Mucosa of gallbladder (tissue), 1 donor: ENCODE data around the gene HIVEP2. TPM values are rescaled to one million over a fixed set of nuclear protein-coding genes. Genes with fewer than 3 reads are reported as not detected.

Experiments used
- DNase-seq: peaks from one replicate; pipeline ENCODE4 v3.0.0-alpha.2; 2020; ENCODE audit warnings: low spot score
- total RNA-seq: library from RNA; stranded (reverse); gene quantifications from one replicate; pipeline ENCODE4 v1.2.1, GENCODE V29; 2021
- donor health status: DM: no; HTN: no; CAD: no.

HIVEP2 gene
- total RNA-seq, 1 donor from 2014 or later = 16.5 TPM

DNA sequence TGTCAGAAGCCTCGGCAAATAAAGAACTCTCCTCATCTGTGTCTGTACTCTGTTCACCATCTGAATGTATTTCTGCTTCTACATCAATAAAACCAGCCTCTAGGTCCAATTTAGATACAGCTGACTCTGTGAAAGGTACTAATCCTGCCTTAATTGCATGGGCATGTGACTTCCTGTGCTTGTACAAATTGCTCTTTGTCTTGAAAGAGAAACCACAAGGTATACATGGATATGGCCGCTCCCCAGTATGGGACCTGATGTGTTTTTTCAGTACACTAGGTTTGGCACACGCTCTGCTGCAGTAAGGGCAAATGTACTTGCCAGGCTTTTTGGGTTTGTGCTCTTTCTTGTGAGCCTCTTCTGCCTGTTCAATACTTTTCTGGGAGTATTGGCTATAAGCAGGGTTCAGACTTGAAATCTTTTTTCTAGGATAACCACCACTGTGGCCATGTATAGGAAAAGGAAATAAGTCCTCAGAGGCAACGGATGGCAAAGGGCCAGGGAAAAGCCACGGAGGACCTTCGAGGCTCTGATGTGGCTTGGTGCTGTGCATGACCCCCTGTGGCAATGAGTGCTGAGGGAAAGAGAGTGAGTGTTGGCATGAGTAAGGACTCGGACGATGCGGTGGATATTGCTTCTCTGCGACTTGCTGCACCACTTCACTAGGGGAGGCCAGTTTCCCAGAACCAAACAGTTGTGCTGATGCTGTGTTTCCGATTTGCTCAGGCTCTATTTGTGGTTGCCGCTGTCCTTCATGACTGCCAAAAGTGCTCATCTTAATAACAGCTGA lies 170.9 kb downstream of the HIVEP2 start:
- no peak for DNase-seq

DNA sequence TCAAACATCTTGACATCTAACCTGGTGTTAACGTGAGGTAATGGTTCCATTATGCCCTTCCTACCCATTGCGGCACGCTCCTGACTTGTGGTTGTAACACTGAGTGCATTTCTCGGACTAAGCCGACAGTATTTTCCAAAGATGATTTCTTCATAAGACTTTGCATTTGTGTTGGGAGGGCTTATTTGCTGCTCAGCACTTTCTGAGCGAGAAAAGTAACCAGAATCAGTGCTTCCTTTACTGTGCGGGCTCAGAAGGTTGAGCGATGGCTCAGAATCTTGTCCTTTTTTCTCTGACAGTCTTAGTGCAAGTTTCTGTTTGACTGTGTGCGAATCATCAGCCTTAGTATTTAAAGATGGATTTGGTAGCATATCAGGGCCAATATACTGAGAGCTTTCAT lies 171.7 kb downstream of the HIVEP2 start:
- no peak for DNase-seq

DNA sequence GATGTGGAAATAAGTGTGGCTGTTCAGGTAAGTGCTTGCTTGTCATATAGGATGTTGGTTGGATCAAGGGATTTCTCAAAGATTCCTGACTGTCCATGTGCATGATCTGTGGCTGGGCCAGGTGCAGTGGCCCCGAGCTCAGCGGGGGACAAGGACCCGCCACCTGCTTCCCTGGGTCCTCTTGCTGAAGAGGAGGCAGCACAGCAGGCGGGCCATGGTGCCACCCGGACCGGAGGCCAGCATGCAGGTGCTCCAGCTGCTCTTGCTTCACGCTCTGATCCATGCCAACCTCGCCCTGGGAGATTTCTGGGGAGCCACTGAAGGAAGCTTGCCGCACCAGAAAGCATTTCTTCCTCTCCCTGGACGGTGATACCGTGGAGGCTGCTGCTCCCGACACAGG lies 173.8 kb downstream of the HIVEP2 start:
- no peak for DNase-seq

DNA sequence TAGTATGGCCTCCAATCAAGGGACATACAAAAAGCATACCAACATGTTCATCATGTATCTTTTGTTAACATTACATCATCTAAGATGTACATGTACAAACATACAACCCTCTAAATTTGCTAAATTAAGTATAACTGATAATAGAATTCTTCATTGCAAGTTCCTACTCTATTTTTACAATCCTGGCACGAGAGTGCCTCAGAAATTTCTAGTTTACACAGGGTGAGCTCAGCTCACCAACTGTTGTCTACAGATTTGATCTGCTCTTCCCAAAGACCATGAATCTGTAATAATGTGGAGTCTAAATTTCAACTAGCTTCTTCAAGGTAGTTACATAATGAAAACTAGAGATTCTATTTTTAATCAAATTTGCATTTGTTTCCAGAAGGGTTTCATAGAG lies 179.7 kb downstream of the HIVEP2 start:
- DNase-seq = no peak

DNA sequence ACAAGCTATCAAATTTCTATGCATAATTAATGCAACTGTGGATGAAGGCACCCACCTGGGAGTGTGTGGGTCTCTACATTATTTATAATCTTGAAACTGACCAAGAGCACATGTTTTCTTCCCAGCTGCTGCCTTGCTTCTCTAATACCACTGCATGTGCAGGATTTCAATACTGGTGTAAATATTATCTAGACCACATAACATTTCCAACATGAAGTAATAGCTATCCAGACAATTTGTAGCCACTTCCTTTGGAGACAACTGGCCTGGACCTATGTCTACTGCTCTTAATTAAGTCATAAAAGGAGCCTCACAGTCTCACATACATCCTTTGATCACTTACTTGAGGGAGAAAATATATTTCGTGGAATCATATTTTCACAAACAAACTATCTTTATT lies 180.7 kb downstream of the HIVEP2 start:
- DNase-seq = no peak

DNA sequence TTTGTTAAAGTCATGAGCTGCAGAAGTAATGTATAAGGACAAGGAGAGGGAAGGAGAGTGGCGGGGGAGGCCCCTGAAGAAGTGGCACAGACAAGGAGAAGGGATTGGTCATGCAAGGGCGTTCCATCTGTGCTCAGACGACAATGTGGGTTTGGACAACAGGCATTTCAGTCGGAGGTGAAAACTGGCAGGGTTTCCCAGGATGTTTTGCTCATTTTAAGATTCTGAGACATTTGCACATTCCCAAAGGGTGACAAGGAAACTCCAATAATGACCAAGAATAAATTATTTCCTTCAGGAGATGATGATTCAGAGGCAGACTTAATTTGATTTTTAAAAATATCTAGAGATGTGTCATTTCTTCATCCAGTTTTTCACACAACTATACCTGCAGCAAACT lies 181.8 kb downstream of the HIVEP2 start:
- DNase-seq = no peak

DNA sequence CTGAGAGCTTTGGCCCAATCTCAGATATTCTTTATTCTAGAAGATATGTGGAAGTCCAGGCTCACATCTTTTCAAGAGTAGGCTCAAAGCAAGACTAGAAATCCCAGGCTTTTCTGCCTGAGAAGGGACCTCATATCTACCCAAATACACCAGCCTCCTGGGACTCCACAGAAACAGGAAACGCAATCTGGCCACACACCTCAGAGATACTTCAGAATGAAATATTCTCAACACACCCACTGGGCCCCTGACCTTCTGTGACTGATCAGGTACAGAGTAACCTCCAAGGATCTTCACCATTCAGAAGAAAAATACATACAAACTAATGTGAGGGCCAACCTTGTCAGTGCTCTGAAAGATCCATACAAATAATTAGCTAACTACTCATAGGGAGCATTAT lies 183.2 kb downstream of the HIVEP2 start:
- no peak for DNase-seq

DNA sequence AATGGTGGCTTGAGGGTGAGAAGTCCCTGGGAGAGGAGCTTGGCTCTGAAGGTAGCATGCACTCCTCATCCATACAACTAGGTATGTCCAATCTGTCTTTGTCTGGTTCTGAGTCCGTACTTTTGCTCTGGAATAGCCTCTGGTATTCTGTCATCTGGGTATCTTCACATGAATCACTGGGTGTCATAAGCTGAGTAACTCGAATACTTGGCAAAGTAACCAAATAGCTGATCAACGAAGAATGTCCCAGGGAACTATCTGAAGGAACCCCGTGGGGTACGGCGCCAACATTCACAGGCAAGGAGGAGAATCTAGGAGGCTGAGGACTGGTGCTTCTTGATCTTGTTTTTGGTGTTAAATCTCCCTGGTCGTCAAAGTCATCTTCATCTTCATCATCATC lies 184.8 kb downstream of the HIVEP2 start:
- no peak for DNase-seq

DNA sequence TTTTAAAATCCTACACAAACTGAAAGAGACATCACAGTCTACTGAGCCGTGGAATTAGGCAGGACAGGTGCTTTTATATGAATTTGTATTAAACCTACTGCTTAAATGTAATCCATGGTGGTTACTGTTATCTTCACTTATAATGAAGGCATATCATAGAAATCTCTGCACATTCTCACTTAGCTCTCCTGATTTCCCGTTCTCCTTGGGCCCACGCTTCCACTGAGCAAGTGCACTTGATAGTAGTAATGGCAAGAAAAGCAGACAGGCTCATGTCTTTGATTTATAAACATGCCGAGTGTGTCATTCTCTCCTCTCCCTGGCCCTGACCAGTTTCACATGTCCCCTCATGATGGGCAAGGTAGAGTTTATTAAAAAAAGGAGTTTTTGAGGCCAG lies 186.3 kb downstream of the HIVEP2 start:
- no peak for DNase-seq

DNA sequence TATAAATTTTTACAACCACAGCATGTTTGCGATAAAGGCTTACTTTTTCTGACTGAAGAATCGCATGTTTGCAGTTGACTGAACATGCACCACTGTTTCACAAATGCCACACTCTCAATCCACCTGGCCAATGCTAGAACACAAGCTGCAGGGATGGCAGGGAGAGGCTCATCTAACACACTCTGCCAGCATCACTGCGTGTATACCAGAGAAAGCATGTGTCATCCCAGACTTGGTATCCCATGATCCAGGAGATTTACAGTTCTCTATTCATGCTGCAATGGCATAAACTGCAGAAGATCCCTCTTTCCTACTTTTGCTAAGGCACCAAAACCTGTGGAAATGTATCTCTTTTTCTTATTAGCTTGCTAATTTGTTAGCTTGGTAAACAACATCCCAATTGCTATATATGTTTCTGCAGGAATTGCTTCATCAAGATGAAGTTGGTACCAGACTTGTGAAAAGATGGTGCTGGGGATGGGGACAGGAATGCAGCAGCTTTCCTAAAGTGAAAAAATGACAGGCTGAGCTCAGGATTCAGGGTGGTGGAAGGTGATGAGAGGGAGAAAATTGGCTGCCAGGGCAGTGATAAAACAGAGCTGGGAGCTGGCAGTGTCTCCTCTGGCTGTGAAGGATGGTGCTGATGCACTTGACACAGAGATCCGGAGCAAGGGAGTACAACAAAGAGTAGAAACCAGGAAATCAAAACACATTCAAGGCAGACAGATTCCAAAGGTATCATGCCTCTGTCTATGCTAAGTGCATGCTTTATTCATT lies 186.9 kb downstream of the HIVEP2 start:
- no peak for DNase-seq

DNA sequence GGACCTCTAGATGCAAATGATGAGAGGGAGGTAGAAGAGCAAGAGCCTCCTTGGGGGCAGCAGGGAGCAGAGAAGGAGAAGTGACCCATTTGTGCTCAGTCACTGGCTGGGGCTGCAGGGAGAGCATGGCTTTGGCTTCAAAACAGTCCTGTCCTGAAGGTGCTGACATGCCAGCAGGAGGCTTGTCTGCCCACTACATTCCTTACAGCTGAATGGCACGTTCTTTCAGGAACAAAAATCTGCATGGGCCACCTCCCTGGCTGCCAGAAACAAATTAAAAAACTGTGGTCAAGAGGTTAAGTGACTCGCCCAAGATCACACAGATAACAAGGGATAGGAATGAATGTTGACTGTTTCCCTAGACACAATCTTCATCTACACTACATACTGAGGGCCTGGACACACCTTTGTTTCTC lies 188.8 kb downstream of the HIVEP2 start:
- DNase-seq = no peak

DNA sequence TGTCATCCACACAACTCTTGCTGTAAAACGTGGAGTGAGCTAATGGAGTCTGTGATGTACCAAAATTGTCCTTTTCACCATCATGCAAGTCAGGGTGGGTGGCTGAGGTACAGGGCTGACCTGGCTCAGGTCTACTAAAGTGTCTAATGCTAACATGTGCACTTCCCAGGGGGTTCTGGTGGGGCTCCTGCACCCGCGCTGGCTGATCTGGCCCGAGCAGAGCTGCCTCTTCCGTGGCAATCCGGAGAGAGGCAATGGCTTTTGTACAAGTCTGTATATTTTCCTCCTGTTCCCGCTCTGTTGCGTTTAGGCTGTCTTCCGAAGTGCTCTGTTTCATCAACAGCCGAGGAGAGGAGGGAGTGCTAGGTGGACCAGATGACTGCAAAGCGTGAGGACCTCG lies 191.8 kb downstream of the HIVEP2 start:
- DNase-seq = no peak

DNA sequence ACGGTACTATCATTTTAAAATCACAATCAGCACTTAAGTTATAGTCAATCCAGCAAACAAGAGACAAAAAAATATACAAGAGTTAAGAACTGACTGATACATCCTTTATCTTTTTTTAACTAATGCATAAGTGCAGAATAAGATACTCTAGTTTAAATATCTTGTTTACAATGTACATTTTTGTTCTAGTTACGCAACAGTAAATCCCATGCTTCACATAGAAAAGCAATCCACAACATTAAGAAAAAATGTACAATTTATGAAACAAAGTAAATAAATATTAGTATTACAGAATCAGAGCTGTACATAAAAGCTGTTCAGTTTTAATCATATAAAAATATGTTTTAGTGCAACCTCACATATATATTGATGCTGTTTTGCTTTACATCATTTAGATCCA lies 192.6 kb downstream of the HIVEP2 start:
- DNase-seq = no peak

DNA sequence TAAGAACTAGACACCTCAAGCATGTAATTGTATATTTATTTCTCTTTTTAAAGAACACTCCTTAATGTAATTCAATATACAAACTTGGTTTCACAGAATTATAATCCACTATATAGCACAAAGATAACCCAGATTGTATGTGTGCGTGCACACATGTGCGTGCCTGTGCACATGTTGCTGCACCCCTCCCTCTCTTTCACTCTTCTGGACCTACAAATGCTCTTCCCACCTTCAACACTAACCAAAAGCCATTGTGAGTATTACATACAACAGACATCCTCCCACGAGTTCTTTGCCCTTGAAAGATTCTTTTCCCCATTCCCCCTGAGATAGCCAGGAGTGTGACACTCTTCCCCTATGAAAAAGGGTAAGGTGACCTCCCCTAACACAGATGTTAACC lies 193.5 kb downstream of the HIVEP2 start:
- no peak for DNase-seq

DNA sequence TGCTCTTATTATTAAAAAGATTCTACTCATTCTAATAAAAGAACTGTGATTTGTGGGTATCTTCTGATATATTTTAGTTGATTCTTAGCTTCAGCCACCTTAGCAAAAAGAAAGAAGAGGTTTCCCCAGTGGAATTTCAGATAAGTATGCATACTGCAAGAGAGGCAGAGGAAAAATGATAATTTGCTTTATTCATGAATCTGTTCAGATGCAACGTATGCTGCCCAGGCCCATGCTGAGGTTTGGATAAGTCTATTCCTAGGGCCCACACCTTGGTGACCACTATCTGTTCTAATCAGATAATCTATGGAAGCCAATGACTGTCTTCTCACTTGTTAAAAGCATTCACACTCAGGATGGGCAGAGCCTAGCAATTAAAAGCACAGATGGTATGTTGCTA lies 194.0 kb downstream of the HIVEP2 start:
- no peak for DNase-seq

DNA sequence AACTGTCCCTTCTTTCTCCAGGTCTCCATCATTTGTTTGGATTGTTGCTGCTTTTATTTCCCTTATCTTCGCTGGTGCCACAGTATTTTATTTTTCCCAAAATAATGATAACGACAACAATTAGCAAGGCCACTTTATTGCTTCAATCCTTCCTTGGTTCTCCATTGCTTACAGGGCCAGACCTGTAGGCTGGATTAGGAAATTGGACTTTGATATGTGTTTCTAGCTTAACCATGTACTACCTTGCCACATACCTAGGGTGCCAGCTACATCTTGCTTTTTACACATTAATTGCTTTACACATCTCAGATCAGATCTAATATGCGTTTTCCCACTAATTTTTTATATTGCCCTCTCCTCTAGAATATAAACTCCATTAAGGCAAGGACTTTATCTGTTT lies 195.4 kb downstream of the HIVEP2 start:
- no peak for DNase-seq

DNA sequence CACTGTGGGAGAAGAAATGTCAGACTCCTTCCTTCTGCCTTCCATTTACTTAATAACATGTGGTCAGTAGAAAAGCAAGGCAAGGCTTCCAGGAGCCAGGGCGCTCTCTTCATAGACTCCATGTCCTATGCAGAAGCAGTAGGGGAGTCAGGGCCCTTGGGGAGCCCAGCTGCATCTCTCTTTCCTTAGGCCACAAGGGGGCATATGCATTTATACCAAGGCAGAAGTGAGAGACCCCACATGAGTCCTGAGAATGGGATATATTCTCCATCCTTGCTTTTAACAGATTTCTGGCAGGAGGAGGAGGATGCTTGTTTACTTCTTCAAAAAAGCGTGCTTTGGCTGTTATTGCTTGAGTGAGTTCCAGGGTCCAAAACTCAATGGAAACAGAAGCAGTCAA lies 198.5 kb downstream of the HIVEP2 start:
- DNase-seq = no peak

DNA sequence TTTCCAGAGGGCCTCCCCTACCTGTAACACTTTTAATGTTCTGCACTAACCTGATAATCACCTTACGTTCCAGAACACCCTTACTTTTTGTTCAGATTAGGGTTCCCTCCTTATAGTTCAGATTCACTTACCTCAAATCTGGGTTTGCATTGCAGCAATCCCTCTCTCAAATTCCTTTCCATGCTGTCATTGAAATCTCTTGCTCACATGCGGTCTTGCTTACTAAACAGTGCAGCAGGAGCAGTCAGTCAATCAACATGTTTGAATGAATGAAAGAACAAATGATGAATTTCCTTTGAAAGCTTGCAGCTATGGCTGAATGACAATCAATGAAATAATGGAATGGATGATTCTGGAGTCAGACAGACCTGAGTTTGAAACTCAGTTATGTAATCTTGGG lies 200.1 kb downstream of the HIVEP2 start:
- no peak for DNase-seq

DNA sequence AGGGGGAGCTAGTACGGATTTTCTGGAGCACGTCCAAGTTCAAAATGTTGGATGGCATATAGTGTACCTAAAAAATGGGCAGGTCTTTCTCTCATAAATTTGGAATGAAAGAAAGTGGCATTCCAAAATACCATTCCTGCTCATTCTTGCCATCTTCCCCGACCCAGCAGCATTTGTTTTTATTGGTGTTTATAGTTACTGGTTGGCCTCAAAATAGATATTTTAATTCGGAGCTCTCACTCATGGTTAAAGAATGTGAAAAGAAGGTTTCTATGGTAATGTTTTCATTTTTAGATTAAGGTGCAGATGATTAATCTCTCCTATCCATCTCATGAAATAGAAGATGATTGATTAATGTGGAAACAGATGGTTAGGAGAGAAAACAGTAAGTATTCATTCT lies 204.5 kb downstream of the HIVEP2 start:
- DNase-seq = no peak

DNA sequence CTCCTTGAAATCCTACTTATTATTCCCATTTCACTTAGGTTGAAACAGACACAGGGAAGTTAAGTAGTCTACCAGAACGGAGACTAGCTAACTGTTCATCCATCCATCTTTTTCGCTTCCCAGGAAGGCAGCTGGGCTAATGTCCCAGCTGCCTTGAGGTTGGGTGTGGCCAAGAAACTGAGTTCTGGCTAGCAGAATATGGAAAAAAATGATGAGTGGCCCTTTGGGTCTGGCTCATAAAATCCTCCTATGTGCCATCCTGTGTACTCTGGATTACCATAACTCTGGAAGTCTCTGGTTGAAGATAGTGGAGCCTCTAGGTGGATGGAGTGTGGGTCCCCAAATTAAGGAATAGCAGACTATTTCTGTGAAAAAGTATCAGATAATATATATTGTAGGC lies 206.2 kb downstream of the HIVEP2 start:
- no peak for DNase-seq

DNA sequence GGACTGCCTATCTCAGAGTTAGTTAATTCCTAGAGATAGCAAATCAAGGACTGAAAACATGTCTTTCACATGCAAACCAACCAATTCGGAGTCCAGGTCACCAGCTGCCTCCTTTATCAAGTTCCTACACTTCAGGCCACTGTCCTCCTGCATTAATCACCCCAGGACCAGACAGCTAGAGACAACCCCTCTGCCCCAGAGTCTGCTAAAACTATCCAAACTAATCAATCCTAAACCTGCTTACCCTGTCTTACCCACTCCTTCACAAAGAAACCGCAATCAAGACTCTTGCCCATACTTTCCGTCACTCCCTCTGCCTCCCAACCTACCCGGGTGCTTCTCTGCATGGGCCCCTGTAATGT lies 207.0 kb downstream of the HIVEP2 start:
- DNase-seq = no peak

DNA sequence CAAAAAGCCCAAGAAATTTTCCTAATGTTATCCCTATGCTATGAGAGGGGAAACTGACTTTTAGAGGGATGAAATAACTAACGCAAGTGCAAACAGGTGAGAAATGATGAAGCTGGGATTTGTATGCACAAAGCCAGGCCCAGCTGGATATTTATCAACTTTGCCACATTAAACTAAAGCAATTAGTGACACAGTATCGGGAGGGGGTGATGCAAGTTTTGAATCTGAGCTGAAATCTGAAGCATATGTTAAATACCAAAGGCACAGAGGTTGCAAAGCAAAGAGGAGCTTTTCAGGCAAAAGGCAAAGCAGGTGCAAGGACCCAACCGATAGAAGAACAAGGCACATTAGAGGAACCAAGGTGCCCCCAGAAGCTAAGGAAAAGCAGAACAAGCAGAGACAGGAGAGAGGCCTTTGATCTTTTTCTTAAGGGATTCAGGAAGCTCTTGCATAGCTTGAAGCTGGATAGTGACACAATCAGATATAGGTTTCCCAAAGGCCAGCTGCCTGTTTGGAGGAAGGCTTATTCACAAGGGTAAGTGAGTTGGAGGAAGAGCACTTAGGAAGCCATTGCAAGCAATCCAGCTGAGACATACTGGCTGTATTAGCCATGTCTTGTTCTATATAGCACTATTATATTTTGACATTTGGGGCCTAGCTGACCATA lies 207.5 kb downstream of the HIVEP2 start:
- DNase-seq = no peak

DNA sequence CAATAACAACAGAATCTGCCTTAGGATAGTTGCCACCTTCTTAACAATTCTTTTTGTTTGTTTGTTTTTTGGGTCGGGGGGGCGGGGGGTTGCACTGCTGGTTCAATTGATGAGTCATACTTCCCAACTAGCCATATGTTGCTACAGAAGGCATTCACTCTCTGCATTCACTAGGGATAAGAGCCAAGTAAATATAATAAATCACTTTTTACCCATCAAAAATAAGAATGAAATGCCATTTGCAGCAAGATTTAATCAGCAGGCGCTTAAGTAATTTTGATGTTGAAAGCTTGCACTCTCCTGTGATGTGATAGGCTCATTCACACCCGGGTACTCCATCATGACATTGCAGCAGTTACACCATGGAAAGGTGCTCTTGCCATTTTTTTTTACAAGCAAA lies 209.8 kb downstream of the HIVEP2 start:
- DNase-seq = no peak
